Body of pancreas (tissue), 4 donors: ENCODE data around the gene NELL2.

Experiments
- POLR2A ChIP-seq, 3 donors: fragments of 450-650 bp; IDR thresholded peaks; one replicate each; pipeline ENCODE4 v1.6.1; 2016; ENCODE audit warnings: antibody characterized with exemption in 3 of 3, mild to moderate bottlenecking in 2 of 3
- TF ChIP-seq, protein P1 (sequence below), 7 experiments: fragments of 450-650 bp in 4 of 7; fragments of 200-600 bp in 3 of 7; sonication (generic) in 3 of 7; IDR thresholded peaks; one replicate each; pipeline ENCODE4 v1.5.1; 2016 to 2019; ENCODE audit warnings: antibody characterized with exemption in 7 of 7

DNA sequence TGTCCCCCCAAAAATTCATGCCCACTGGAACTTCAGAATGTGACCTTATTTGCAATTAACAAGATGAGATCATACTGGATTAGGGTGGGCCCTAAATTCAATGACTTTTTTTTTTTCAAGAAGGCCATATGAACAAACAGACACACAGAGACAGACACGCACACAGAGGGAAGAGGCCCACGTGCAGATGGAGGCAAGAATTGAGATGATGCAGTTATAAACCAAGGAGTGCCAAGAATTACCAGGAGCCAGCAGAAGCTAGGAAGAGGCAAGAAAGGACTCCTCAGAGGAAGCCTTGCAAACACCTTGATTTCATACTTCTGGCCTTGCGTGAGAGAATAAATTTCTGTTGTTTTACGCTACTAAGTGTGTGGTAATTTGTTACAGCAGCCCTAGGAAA, 33.4 kb downstream of the NELL2 start:
- TF ChIP-seq, protein P1, sequence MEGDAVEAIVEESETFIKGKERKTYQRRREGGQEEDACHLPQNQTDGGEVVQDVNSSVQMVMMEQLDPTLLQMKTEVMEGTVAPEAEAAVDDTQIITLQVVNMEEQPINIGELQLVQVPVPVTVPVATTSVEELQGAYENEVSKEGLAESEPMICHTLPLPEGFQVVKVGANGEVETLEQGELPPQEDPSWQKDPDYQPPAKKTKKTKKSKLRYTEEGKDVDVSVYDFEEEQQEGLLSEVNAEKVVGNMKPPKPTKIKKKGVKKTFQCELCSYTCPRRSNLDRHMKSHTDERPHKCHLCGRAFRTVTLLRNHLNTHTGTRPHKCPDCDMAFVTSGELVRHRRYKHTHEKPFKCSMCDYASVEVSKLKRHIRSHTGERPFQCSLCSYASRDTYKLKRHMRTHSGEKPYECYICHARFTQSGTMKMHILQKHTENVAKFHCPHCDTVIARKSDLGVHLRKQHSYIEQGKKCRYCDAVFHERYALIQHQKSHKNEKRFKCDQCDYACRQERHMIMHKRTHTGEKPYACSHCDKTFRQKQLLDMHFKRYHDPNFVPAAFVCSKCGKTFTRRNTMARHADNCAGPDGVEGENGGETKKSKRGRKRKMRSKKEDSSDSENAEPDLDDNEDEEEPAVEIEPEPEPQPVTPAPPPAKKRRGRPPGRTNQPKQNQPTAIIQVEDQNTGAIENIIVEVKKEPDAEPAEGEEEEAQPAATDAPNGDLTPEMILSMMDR (IDR thresholded peaks at IDR 0.05) = no peak
- no peak for TF ChIP-seq POLR2A (IDR thresholded peaks at IDR 0.05)
